ENCODE measurements around the gene DCDC2C.

GRCh38 chr2:3806168-3806567 is 102.8 kb downstream of the DCDC2C start:
- TF ChIP-seq CTCF (conservative IDR thresholded peaks at IDR 0.05; ENCODE audit: low read depth, low read length) (no peak), RFX5 (IDR thresholded peaks at IDR 0.05; ENCODE audit: low read depth, low read length) (no peak), CEBPB (IDR thresholded peaks at IDR 0.05; ENCODE audit: low read depth, low read length) (no peak), POLR2A (IDR thresholded peaks at IDR 0.05; ENCODE audit: low read depth, low read length) (no peak), USF2 (IDR thresholded peaks at IDR 0.05; ENCODE audit: low read depth, low read length) (no peak), SMC3 (IDR thresholded peaks at IDR 0.05; ENCODE audit: low read depth, low read length) (no peak), MAFK (IDR thresholded peaks at IDR 0.05; ENCODE audit: low read depth, low read length) (no peak)
